ENCODE measurements around the gene IRX2.

IRX2 gene

GRCh38 chr5:2779459-2779858 lies 28.0 kb upstream of the IRX2 start:
- no peak overlapping the region for H3K4me3 ChIP-seq (ENCODE audit: low read length)
- no peak for DNase-seq (ENCODE audit: low read depth)
- TF ChIP-seq CTCF (conservative IDR thresholded peaks at IDR 0.05; ENCODE audit: low read length), result no peak

GRCh38 chr5:2776337-2777302 lies 25.1 kb upstream of the IRX2 start:
- no peak for DNase-seq (ENCODE audit: low read depth)
- H3K4me3 ChIP-seq (ENCODE audit: low read length), result no peak overlapping the region
- TF ChIP-seq CTCF (conservative IDR thresholded peaks at IDR 0.05; ENCODE audit: low read length), result no peak

- H3K4me3 ChIP-seq (ENCODE audit: low read length), result no peak overlapping the region
- DNase-seq (ENCODE audit: low read depth), result no peak
- TF ChIP-seq CTCF (conservative IDR thresholded peaks at IDR 0.05; ENCODE audit: low read length), result no peak
These were observed 21.9 kb upstream of the IRX2 start for GRCh38 chr5:2773327-2773726.

- H3K4me3 ChIP-seq (ENCODE audit: low read length), result no peak overlapping the region
- TF ChIP-seq CTCF (conservative IDR thresholded peaks at IDR 0.05; ENCODE audit: low read length), result no peak
- DNase-seq (ENCODE audit: low read depth), result no peak
These were observed 15.6 kb upstream of the IRX2 start for GRCh38 chr5:2767089-2767488.

GRCh38 chr5:2764581-2764980 lies 13.1 kb upstream of the IRX2 start:
- no peak overlapping the region for H3K4me3 ChIP-seq (ENCODE audit: low read length)
- no peak for TF ChIP-seq CTCF (conservative IDR thresholded peaks at IDR 0.05; ENCODE audit: low read length)
- DNase-seq (ENCODE audit: low read depth), result no peak

GRCh38 chr5:2763533-2763794 lies 12.0 kb upstream of the IRX2 start:
- TF ChIP-seq CTCF (conservative IDR thresholded peaks at IDR 0.05; ENCODE audit: low read length), result no peak
- no peak for DNase-seq (ENCODE audit: low read depth)
- H3K4me3 ChIP-seq (ENCODE audit: low read length), result no peak overlapping the region
